Measurements from ENCODE around the gene RANBP9.
A peak's percentile ranks its signal among the peaks of the same experiment; 100 is the strongest.

- TF ChIP-seq, protein P1, sequence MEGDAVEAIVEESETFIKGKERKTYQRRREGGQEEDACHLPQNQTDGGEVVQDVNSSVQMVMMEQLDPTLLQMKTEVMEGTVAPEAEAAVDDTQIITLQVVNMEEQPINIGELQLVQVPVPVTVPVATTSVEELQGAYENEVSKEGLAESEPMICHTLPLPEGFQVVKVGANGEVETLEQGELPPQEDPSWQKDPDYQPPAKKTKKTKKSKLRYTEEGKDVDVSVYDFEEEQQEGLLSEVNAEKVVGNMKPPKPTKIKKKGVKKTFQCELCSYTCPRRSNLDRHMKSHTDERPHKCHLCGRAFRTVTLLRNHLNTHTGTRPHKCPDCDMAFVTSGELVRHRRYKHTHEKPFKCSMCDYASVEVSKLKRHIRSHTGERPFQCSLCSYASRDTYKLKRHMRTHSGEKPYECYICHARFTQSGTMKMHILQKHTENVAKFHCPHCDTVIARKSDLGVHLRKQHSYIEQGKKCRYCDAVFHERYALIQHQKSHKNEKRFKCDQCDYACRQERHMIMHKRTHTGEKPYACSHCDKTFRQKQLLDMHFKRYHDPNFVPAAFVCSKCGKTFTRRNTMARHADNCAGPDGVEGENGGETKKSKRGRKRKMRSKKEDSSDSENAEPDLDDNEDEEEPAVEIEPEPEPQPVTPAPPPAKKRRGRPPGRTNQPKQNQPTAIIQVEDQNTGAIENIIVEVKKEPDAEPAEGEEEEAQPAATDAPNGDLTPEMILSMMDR (IDR thresholded peaks at IDR 0.05 in 4 of 5, conservative IDR thresholded peaks at IDR 0.05 in 1 of 5), result no peak
- peak; percentile 7 to 8 for TF ChIP-seq POLR2A (IDR thresholded peaks at IDR 0.05)
These were observed 897 bp downstream of the RANBP9 start for GRCh38 chr6:13710552-13711323.

Measured in gastrocnemius medialis (tissue), 4 donors.